SU-DHL-6 (cell line): ENCODE results near the gene MAX.

Source experiments
- H2AFZ ChIP-seq: fragments of 200-600 bp; sonication (generic); 2 replicates; pipeline ENCODE4 v1.6.1; 2014; ENCODE audit warnings: low read depth, mild to moderate bottlenecking, moderate library complexity, mixed read lengths, antibody characterized with exemption, low read length; ENCODE audit not compliant: severe bottlenecking
- H3F3A ChIP-seq: fragments of 200-600 bp; shearing (Covaris generic); 2 replicates; pipeline ENCODE4 v1.6.0; 2016; ENCODE audit warnings: antibody characterized with exemption, mild to moderate bottlenecking; ENCODE audit not compliant: insufficient read depth
- H3K27ac ChIP-seq: fragments of 200-600 bp; sonication (generic); 2 replicates; pipeline ENCODE4 v1.5.1; 2016; ENCODE audit warnings: low read depth, mild to moderate bottlenecking, low read length, moderate library complexity, mixed read lengths
- H3K27me3 ChIP-seq: fragments of 200-600 bp; sonication (generic), shearing (Covaris generic); 2 replicates; pipeline ENCODE4 v1.6.0; 2014; ENCODE audit warnings: mild to moderate bottlenecking, low read length
- H3K36me3 ChIP-seq: fragments of 200-600 bp; sonication (generic); 2 replicates; pipeline ENCODE4 v1.6.1; 2014; ENCODE audit warnings: mild to moderate bottlenecking, low read length, mixed read lengths
- H3K4me2 ChIP-seq: fragments of 300-600, 200-600 bp; shearing (Covaris generic), sonication (generic); 2 replicates; pipeline ENCODE4 v1.6.0; 2014; ENCODE audit warnings: low read length, low read depth, mild to moderate bottlenecking; ENCODE audit not compliant: poor library complexity, severe bottlenecking
- H3K4me3 ChIP-seq: fragments of 200-600 bp; sonication (generic); 2 replicates; pipeline ENCODE4 v1.5.1; 2014; ENCODE audit warnings: antibody characterized with exemption, low read length, mild to moderate bottlenecking, mixed read lengths; ENCODE audit not compliant: insufficient read depth, poor library complexity, severe bottlenecking
- H3K79me2 ChIP-seq: fragments of 200-600 bp; sonication (generic); 2 replicates; pipeline ENCODE4 v1.6.1; 2014; ENCODE audit warnings: mild to moderate bottlenecking, low read length, moderate library complexity; ENCODE audit not compliant: insufficient read depth
- H3K9ac ChIP-seq: fragments of 200-600 bp; sonication (generic); 2 replicates; pipeline ENCODE4 v1.7.0; 2014; ENCODE audit warnings: mild to moderate bottlenecking, low read length
- H3K9me2 ChIP-seq: fragments of 200-600 bp; sonication (generic); replicated peaks from 2 replicates; pipeline ENCODE4 v1.6.1; 2014; ENCODE audit warnings: low read length; ENCODE audit not compliant: insufficient read depth
- H3K9me3 ChIP-seq: fragments of 200-600 bp; sonication (generic); 2 replicates; pipeline ENCODE4 v1.6.1; 2014; ENCODE audit warnings: low read length, mixed read lengths; ENCODE audit not compliant: insufficient read depth
- H4K20me1 ChIP-seq: fragments of 200-600 bp; sonication (generic); 2 replicates; pipeline ENCODE4 v1.6.1; 2014; ENCODE audit warnings: low read depth, mild to moderate bottlenecking, antibody characterized with exemption, low read length, moderate library complexity, mixed read lengths
- EZH2phosphoT487 ChIP-seq: fragments of 200-600 bp; sonication (generic), shearing (Covaris generic); conservative IDR thresholded peaks from 2 replicates; pipeline ENCODE4 v1.6.1; 2018; ENCODE audit warnings: mild to moderate bottlenecking, antibody characterized with exemption, low read length, moderate library complexity, mixed read lengths
- TF ChIP-seq, protein P1 (sequence below): fragments of 200-600 bp; sonication (generic); IDR thresholded peaks from one replicate; pipeline ENCODE4 v1.5.1; 2017; ENCODE audit warnings: antibody characterized with exemption, mild to moderate bottlenecking, low read length, moderate library complexity; ENCODE audit not compliant: insufficient read depth, poor library complexity, severe bottlenecking

Gene MAX

DNA sequence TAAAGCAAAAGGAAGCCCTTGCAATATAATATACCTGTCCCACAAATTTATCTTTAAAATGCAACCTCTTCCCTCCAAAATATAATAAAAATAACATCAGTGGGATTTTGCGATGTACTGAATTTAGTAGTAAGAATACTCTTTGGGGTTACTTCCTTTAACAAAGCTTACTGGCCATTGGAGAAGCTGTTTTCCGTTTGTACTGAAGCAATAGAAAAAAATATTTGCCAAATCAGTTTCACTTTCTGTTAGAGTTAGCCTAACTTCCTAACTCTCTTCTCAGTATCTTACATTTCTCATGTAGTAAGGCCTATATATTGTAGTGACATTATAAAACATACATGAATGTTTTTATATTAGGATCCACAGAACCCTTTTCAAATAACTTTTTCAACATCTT lies 3.7 kb downstream of the MAX start:
- Histone ChIP-seq H3K9ac (no peak overlapping the region), H3K4me2 (peak overlapping the region; percentile 42), H3K9me2 (no peaks in the 10 kb centered on the region)

DNA sequence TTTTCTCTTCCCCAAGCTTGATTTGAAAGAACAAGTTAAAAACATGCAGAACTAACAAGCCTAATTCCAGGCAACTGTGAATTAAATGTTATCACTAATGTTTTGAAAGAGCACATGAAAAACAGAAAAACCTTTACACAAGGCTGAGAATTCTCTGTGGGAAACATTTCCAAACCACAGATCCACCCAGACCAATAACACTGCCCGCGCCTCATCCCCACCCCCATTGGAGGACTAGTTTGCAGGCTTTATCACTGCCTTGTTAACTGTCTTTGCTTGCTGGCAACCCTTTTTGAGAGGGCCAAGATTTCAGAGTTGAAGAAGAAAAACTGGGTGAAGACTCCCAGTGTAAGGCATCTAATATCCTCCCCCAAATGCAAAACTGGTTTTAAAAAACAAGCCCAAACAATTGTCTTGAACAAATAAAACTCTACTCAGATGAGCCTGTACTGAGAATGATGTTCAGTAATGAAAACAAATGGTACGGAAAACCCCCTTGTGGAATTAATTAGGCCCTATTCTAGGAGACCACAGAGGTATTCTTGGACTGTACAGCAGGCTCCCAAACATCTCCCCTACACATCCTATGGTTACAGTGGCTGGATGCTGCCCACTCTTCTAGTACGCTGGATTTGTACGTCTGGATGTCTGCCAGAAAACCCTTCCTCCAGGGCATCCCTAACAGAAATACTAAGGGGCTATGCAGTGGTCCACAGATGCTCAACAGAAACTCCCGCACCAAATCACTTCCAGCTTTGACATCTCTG lies 5.8 kb downstream of the MAX start:
- Histone ChIP-seq H3K4me2 (no peak overlapping the region), H2AFZ (no peak overlapping the region), H3K36me3 (peaks cover 24% of the 10 kb centered on the region), H3K27ac (no peak overlapping the region), H3K4me3 (no peak overlapping the region), H3K27me3 (no peaks in the 10 kb centered on the region), H4K20me1 (peaks cover 8% of the 10 kb centered on the region; the same call in 1 of the 2 replicates), H3K79me2 (peaks cover 72% of the 10 kb centered on the region), H3F3A (peaks cover 6% of the 10 kb centered on the region; the same call in 1 of the 2 replicates), H3K9me2 (no peaks in the 10 kb centered on the region), H3K9ac (no peak overlapping the region), H3K9me3 (no peaks in the 10 kb centered on the region)
- TF ChIP-seq, protein P1, sequence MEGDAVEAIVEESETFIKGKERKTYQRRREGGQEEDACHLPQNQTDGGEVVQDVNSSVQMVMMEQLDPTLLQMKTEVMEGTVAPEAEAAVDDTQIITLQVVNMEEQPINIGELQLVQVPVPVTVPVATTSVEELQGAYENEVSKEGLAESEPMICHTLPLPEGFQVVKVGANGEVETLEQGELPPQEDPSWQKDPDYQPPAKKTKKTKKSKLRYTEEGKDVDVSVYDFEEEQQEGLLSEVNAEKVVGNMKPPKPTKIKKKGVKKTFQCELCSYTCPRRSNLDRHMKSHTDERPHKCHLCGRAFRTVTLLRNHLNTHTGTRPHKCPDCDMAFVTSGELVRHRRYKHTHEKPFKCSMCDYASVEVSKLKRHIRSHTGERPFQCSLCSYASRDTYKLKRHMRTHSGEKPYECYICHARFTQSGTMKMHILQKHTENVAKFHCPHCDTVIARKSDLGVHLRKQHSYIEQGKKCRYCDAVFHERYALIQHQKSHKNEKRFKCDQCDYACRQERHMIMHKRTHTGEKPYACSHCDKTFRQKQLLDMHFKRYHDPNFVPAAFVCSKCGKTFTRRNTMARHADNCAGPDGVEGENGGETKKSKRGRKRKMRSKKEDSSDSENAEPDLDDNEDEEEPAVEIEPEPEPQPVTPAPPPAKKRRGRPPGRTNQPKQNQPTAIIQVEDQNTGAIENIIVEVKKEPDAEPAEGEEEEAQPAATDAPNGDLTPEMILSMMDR = no peak
- TF ChIP-seq EZH2phosphoT487 = no peak

More for the DNA sequence above, 3.7 kb downstream of the MAX start:
- Histone ChIP-seq H3K27ac (no peak overlapping the region), H3K79me2 (peaks cover 76% of the 10 kb centered on the region), H2AFZ (no peak overlapping the region), H4K20me1 (peaks cover 8% of the 10 kb centered on the region; the same call in 1 of the 2 replicates), H3K4me3 (no peak overlapping the region), H3K36me3 (peaks cover 7% of the 10 kb centered on the region; the same call in 1 of the 2 replicates), H3F3A (peaks cover 6% of the 10 kb centered on the region; the same call in 1 of the 2 replicates), H3K9me3 (no peaks in the 10 kb centered on the region), H3K27me3 (no peaks in the 10 kb centered on the region)
- TF ChIP-seq, protein P1 = no peak
- TF ChIP-seq EZH2phosphoT487 = no peak

DNA sequence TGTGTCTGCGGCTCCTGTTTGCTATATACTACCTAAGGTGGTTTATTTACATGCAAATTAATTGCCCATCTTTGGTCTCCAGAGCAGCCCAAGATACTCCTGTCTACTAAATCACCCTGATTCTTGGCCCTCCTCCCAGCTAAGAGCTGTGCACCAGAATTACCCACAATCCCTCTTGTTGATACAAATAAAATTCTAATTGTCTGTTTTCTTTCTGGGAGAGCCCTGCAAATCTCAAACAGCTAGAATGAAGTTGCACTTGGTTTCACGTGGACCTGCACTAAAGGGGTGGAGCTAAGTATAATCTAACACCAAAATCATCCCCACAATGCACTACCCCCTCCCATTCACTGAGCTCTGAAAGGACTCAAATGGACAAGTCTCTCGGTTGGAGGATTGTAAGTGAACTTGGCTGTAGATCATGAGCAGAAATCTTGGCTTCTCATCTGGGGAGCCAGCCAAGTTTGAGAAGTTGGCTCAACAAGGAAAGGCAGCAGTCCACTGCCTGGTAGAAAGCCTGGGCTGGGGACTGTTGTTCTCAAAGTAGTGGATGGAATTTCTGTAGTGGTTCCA lies 6.6 kb downstream of the MAX start:
- no peak overlapping the region for H3K9ac ChIP-seq
- H4K20me1 ChIP-seq = peaks cover 8% of the 10 kb centered on the region; the same call in 1 of the 2 replicates
- H3K79me2 ChIP-seq = peaks cover 65% of the 10 kb centered on the region
- no peaks in the 10 kb centered on the region for H3K9me2 ChIP-seq
- no peaks in the 10 kb centered on the region for H3K27me3 ChIP-seq
- TF ChIP-seq EZH2phosphoT487 = no peak
- TF ChIP-seq, protein P1 = no peak
- no peaks in the 10 kb centered on the region for H3K9me3 ChIP-seq
- H3K4me3 ChIP-seq = no peak overlapping the region
- no peaks in the 10 kb centered on the region for H3F3A ChIP-seq
- no peak overlapping the region for H3K27ac ChIP-seq
- H2AFZ ChIP-seq = no peak overlapping the region
- H3K4me2 ChIP-seq = no peak overlapping the region
- H3K36me3 ChIP-seq = peaks cover 29% of the 10 kb centered on the region
